ENCODE measurements around the gene ATP9B. TPM values are rescaled to one million over a fixed set of nuclear protein-coding genes. Genes with fewer than 3 reads are reported as not detected.

The ATP9B gene
- total and polyA plus RNA-seq, 4 donors, result 7.1 to 31.4 (median 15.5) TPM

DNA sequence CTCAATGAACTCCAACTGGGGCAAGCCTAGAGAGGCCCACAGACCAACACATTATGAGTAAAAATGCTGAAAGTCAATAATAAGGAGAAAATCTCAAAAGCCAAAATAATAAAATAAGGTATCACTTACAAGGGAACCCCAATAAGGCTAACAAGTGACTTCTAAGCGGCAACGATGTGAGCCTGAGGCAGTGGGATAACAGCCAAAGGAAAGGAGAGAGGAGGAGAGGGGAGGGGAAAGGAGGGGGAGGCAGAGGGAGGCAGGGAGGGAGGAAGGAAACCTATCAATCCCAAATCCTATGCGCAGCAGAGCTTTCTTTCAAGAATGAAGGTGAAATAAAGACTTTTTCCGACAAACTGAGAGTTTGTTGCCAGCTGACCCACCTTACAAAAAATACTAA lies 320.5 kb downstream of the ATP9B start (continued):
- TF ChIP-seq REST (IDR thresholded peaks at IDR 0.05) (no peak), FOXA2 (IDR thresholded peaks at IDR 0.05) (no peak), ZBTB33 (IDR thresholded peaks at IDR 0.05) (no peak)

GRCh38 chr18:79392226-79392625 lies 323.0 kb downstream of the ATP9B start:
- Histone ChIP-seq H3K9me3 (ENCODE audit: control insufficient read depth in 4 of 4, low read length in 3 of 4) (no peaks in the 10 kb centered on the region), H3K4me3 (ENCODE audit: low read depth in 1 of 3, low read length in 3 of 3) (no peak overlapping the region), H3K9ac (ENCODE audit: low read depth in 1 of 2, low read length in 2 of 2) (no peak overlapping the region), H3K4me1 (ENCODE audit: control insufficient read depth in 4 of 4, insufficient read depth in 4 of 4, low read length in 3 of 4) (peaks cover 21 to 35% (median 25%) of the 10 kb centered on the region in 4 donors), H3K27me3 (ENCODE audit: control insufficient read depth in 4 of 4, insufficient read depth in 4 of 4, low read length in 3 of 4) (peaks cover 0 to 24% (median 10%) of the 10 kb centered on the region in 4 donors), H3K27ac (ENCODE audit: low read depth in 1 of 2, low read length in 2 of 2) (no peak overlapping the region), H3K36me3 (ENCODE audit: control insufficient read depth in 4 of 4, insufficient read depth in 3 of 4, low read depth in 1 of 4, low read length in 3 of 4) (no peaks in the 10 kb centered on the region)
- no peak for DNase-seq (ENCODE audit: low spot score)
- no peak for TF ChIP-seq TAF1 (conservative IDR thresholded peaks at IDR 0.05)
- TF ChIP-seq, protein P1, sequence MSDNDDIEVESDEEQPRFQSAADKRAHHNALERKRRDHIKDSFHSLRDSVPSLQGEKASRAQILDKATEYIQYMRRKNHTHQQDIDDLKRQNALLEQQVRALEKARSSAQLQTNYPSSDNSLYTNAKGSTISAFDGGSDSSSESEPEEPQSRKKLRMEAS (IDR thresholded peaks at IDR 0.05), result no peak
- TF ChIP-seq FOXA2 (IDR thresholded peaks at IDR 0.05), result no peak
- no peak for TF ChIP-seq NR2F2 (IDR thresholded peaks at IDR 0.05)
- TF ChIP-seq EGR1 (IDR thresholded peaks at IDR 0.05; ENCODE audit: low read depth in 2 of 2), result no peak
- TF ChIP-seq RXRA (IDR thresholded peaks at IDR 0.05), result no peak
- TF ChIP-seq, protein P2, sequence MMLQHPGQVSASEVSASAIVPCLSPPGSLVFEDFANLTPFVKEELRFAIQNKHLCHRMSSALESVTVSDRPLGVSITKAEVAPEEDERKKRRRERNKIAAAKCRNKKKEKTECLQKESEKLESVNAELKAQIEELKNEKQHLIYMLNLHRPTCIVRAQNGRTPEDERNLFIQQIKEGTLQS (IDR thresholded peaks at IDR 0.05), result no peak
- TF ChIP-seq FOXA1 (IDR thresholded peaks at IDR 0.05), result no peak
- TF ChIP-seq GABPA (IDR thresholded peaks at IDR 0.05 in 1 of 2, conservative IDR thresholded peaks at IDR 0.05 in 1 of 2), result no peak
- no peak for TF ChIP-seq SP1 (IDR thresholded peaks at IDR 0.05)
- no peak for TF ChIP-seq ZBTB33 (IDR thresholded peaks at IDR 0.05)
- no peak for TF ChIP-seq JUND (IDR thresholded peaks at IDR 0.05)
- TF ChIP-seq CTCF (IDR thresholded peaks at IDR 0.05; ENCODE audit: low read depth, low read length, missing input control), result no peak
- 63% methylated on average over 8 of the region's 8 CpGs for WGBS

Data from liver (tissue), 9 donors.